ENCODE measurements around the gene AUTS2. TPM values are rescaled to one million over a fixed set of nuclear protein-coding genes. Genes with fewer than 3 reads are reported as not detected.

Gene AUTS2
- total RNA-seq, 1 experiment from 2014 or later: 50.0 TPM

- ChIA-PET CTCF (no interaction called here), POLR2A (no interaction called here)
- no peaks in the 10 kb centered on the region for H3K4me1 Mint-ChIP-seq
- no peaks in the 10 kb centered on the region for H3K9me3 Mint-ChIP-seq
- H3K27me3 Mint-ChIP-seq (ENCODE audit: low read depth): peaks cover 3% of the 10 kb centered on the region
- H3K27ac Mint-ChIP-seq: no peak overlapping the region
- H3K4me3 Mint-ChIP-seq: no peak overlapping the region
- no peaks in the 10 kb centered on the region for H3K36me3 Mint-ChIP-seq
- ATAC-seq (no peak), DNase-seq (ENCODE audit: low spot score) (no peak)
- TF ChIP-seq ZMAT4 (CRISPR knock-in tag; IDR thresholded peaks at IDR 0.05): no peak
- no peak for TF ChIP-seq ZNF219 (CRISPR knock-in tag; IDR thresholded peaks at IDR 0.05; ENCODE audit: borderline replicate concordance)
- TF ChIP-seq RELA (CRISPR knock-in tag; IDR thresholded peaks at IDR 0.05; ENCODE audit: borderline replicate concordance): no peak
- TF ChIP-seq ZNF281 (CRISPR knock-in tag; IDR thresholded peaks at IDR 0.05): no peak
- TF ChIP-seq ATF1 (CRISPR knock-in tag; IDR thresholded peaks at IDR 0.05): no peak
- TF ChIP-seq MYBL2 (CRISPR knock-in tag; IDR thresholded peaks at IDR 0.05): no peak
- TF ChIP-seq JUN (CRISPR knock-in tag; IDR thresholded peaks at IDR 0.05): no peak
- no peak for TF ChIP-seq ZNF425 (CRISPR knock-in tag; conservative IDR thresholded peaks at IDR 0.05)
- TF ChIP-seq ZNF317 (CRISPR knock-in tag; IDR thresholded peaks at IDR 0.05; ENCODE audit: borderline replicate concordance, low read depth): no peak
Observed at GRCh38 chr7:70529914-70530585, 931.8 kb downstream of the AUTS2 start.

GRCh38 chr7:70533614-70534013, 935.3 kb downstream of the AUTS2 start:
- no peaks in the 10 kb centered on the region for H3K4me1 Mint-ChIP-seq
- ATAC-seq (no peak), DNase-seq (ENCODE audit: low spot score) (no peak)
- TF ChIP-seq JUN (CRISPR knock-in tag; IDR thresholded peaks at IDR 0.05) (no peak), MLX (CRISPR knock-in tag; IDR thresholded peaks at IDR 0.05) (no peak), NR2C2 (CRISPR knock-in tag; IDR thresholded peaks at IDR 0.05) (no peak), NFE2L1 (CRISPR knock-in tag; IDR thresholded peaks at IDR 0.05) (no peak), MAX (CRISPR knock-in tag; IDR thresholded peaks at IDR 0.05) (no peak), ZNF416 (CRISPR knock-in tag; IDR thresholded peaks at IDR 0.05) (no peak)
- no peak overlapping the region for H3K27ac Mint-ChIP-seq
- no peak overlapping the region for H3K4me3 Mint-ChIP-seq
- CTCF ChIA-PET: interaction anchor here (1.2 kb wide), 1 partner anchor 51 kb away, joined by 3 read pairs; no protein-coding TSS in a partner anchor
- POLR2A ChIA-PET: no interaction called here
- H3K9me3 Mint-ChIP-seq: no peaks in the 10 kb centered on the region
- no peaks in the 10 kb centered on the region for H3K36me3 Mint-ChIP-seq
- H3K27me3 Mint-ChIP-seq (ENCODE audit: low read depth): peaks cover 2% of the 10 kb centered on the region; the same call in 1 of the 2 replicates

GRCh38 chr7:70539205-70539604, 940.9 kb downstream of the AUTS2 start:
- Mint-ChIP-seq H3K4me1 (peaks cover 11% of the 10 kb centered on the region), H3K27ac (no peak overlapping the region), H3K36me3 (no peaks in the 10 kb centered on the region), H3K9me3 (no peaks in the 10 kb centered on the region), H3K27me3 (ENCODE audit: low read depth) (peaks cover 2% of the 10 kb centered on the region; the same call in 1 of the 2 replicates), H3K4me3 (no peak overlapping the region)
- ChIA-PET POLR2A (no interaction called here), CTCF (no interaction called here)
- no peak for ATAC-seq
- DNase-seq (ENCODE audit: low spot score): no peak
- TF ChIP-seq STAT6 (CRISPR knock-in tag; conservative IDR thresholded peaks at IDR 0.05; ENCODE audit: low read depth): no peak
- no peak for TF ChIP-seq KAT7 (CRISPR knock-in tag; IDR thresholded peaks at IDR 0.05; ENCODE audit: borderline replicate concordance)
- TF ChIP-seq ERG (CRISPR knock-in tag; IDR thresholded peaks at IDR 0.05): no peak
- no peak for TF ChIP-seq NFYB (CRISPR knock-in tag; conservative IDR thresholded peaks at IDR 0.05; ENCODE audit: low read depth)
- no peak for TF ChIP-seq ZNF138 (CRISPR knock-in tag; conservative IDR thresholded peaks at IDR 0.05)
- TF ChIP-seq E2F5 (CRISPR knock-in tag; IDR thresholded peaks at IDR 0.05): no peak
- no peak for TF ChIP-seq GABPB1 (CRISPR knock-in tag; IDR thresholded peaks at IDR 0.05)
